Fibroblast of lung (primary cell): ENCODE measurements around the gene AHCYL2. TPM values are rescaled to one million over a fixed set of nuclear protein-coding genes. Genes with fewer than 3 reads are reported as not detected.

Source experiments
- DNase-seq, 2 donors: peaks; one replicate each; pipeline versions ENCODE4 v3.0.0 to v3.0.0-alpha.2; 2010; ENCODE audit warnings: low read depth in 2 of 2
- H2AFZ ChIP-seq: 2 replicates; pipeline ENCODE4 v1.5.1; 2012; ENCODE audit warnings: low read length, control low read depth, inconsistent platforms
- H3K27ac ChIP-seq: 2 replicates; pipeline ENCODE4 v1.5.1; 2011; ENCODE audit warnings: low read length, control low read depth; ENCODE audit not compliant: insufficient read depth
- H3K27me3 ChIP-seq: 2 replicates; pipeline ENCODE4 v1.5.1; 2011; ENCODE audit warnings: mild to moderate bottlenecking, low read length; ENCODE audit not compliant: control insufficient read depth, insufficient read depth
- H3K36me3 ChIP-seq: 2 replicates; pipeline ENCODE4 v1.5.1; 2011; ENCODE audit warnings: low read length; ENCODE audit not compliant: control insufficient read depth, insufficient read depth
- H3K4me1 ChIP-seq: 2 replicates; pipeline ENCODE4 v1.5.1; 2011; ENCODE audit warnings: low read length; ENCODE audit not compliant: control insufficient read depth, insufficient read depth; ENCODE audit errors: extremely low read depth
- H3K4me2 ChIP-seq: 2 replicates; pipeline ENCODE4 v1.5.1; 2011; ENCODE audit warnings: low read length, control low read depth; ENCODE audit not compliant: insufficient read depth; ENCODE audit errors: extremely low read depth
- H3K4me3 ChIP-seq, 4 experiments: fragments of 200-600 bp in 1 of 4; sonication (generic) in 1 of 4; replicated peaks in 1 of 4; 2 replicates each; pipeline ENCODE4 v1.5.1; 2011 to 2016; ENCODE audit warnings: low read length in 4 of 4, low read depth in 3 of 4, mild to moderate bottlenecking in 3 of 4, control low read depth in 2 of 4, inconsistent platforms in 1 of 4, mixed read lengths in 1 of 4; ENCODE audit not compliant: insufficient read depth in 1 of 4; ENCODE audit errors: control extremely low read depth in 1 of 4
- H3K79me2 ChIP-seq: 2 replicates; pipeline ENCODE4 v1.5.1; 2012; ENCODE audit warnings: mild to moderate bottlenecking, low read length, inconsistent platforms; ENCODE audit not compliant: control insufficient read depth, insufficient read depth
- H3K9ac ChIP-seq: 2 replicates; pipeline ENCODE4 v1.5.1; 2011; ENCODE audit warnings: mild to moderate bottlenecking, low read length, control low read depth; ENCODE audit not compliant: insufficient read depth
- H3K9me3 ChIP-seq: 2 replicates; pipeline ENCODE4 v1.5.1; 2012; ENCODE audit warnings: low read depth, low read length; ENCODE audit not compliant: control insufficient read depth, insufficient read depth
- H4K20me1 ChIP-seq: 2 replicates; pipeline ENCODE4 v1.5.1; 2011; ENCODE audit warnings: low read length; ENCODE audit not compliant: control insufficient read depth, insufficient read depth; ENCODE audit errors: extremely low read depth
- EZH2 ChIP-seq: IDR thresholded peaks from 2 replicates; pipeline ENCODE4 v1.5.1; 2012; ENCODE audit warnings: low read length, control low read depth, mild to moderate bottlenecking; ENCODE audit errors: missing control alignments
- polyA minus RNA-seq: library from RNA; depleted of rRNA, polyadenylated mRNA; stranded (reverse); fragments of >200 nt; gene quantifications from 2 replicates; pipeline ENCODE4 v1.2.3, GENCODE V29; 2011; ENCODE audit warnings: low replicate concordance
- polyA plus RNA-seq, 2 donors: library from polyadenylated mRNA; depleted of rRNA in 1 of 2; stranded (reverse) in 1 of 2; unstranded in 1 of 2; fragments of >200 nt; gene quantifications; 2 replicates each; pipeline ENCODE4 v1.2.1, GENCODE V29; 2011 to 2012; ENCODE audit warnings: missing spikeins in 1 of 2
- total RNA-seq: library from RNA; depleted of rRNA; stranded (reverse); fragments of >200 nt; gene quantifications from 2 replicates; pipeline ENCODE4 v1.2.1, GENCODE V29; 2014
- TF ChIP-seq, protein P1 (sequence below), 2 donors: IDR thresholded peaks in 1 of 2; conservative IDR thresholded peaks in 1 of 2; 1 replicate in 1 of 2; 2 replicates in 1 of 2; pipeline ENCODE4 v1.5.1; 2011 to 2012; ENCODE audit warnings: low read length in 2 of 2, control low read depth in 1 of 2, inconsistent platforms in 1 of 2, low read depth in 1 of 2, mild to moderate bottlenecking in 1 of 2

Gene AHCYL2
- total RNA-seq (7.4 and 11.9 TPM in 2 replicates), polyA plus RNA-seq (8.7 and 10.4 TPM in 2 replicates), polyA minus RNA-seq (1.1 and 7.2 TPM in 2 replicates)
- 5.0 and 5.2 TPM in 2 replicates for polyA plus RNA-seq (2012)

DNA sequence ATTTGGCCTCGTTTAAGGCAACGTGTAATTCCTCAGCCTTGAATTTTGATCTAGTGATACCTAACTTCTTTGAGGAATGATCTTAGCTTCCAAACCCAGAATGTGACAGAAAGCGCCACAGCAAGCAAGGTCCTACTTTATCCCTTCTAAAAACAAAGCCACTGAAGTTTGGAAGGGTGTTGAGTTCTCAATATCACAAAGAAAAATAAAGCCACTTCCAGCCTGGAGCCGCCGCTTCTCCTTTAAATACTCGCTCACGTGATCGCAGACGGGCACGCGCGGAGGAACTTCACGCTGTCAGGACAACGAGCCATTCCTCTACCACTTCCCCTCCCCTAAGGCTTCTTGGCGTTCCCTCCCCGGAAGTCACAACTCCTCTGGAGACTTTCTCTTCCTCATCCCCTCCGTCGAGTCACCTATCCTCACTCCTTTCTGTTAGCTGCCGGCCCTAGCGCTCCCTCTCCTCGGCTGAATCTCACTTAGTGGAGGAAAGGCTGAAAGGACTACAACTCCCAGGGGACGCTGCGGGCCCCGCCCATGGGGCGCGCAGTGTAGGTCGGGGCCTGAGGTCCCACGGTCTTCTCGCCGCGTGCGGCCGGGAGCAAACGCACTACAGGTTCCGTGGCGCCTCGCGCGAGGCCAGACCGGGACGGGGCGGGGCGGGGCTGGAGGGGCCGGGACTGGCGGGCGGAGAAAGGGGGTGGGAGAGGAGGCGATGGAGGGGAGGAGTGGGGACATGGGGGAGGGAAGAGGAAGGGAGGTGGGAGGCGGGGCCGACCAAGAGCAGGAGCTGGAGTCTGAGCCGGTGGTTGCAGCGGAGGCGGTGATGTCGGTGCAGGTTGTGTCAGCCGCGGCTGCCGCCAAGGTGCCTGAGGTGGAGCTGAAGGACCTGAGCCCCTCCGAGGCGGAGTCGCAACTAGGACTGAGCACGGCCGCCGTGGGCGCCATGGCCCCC, at the start of gene AHCYL2:
TSS of gene AHCYL2 (plus strand) at position 780 of the 955 bp plus-strand sequence.
- no peaks in the 10 kb centered on the region for H3K27me3 ChIP-seq
- peak; percentile 97 for DNase-seq
- H3K9ac ChIP-seq: peak within 1 kb of the TSS; percentile 81
- H3K27ac ChIP-seq: peak within 1 kb of the TSS; percentile 93
- H2AFZ ChIP-seq: peak within 1 kb of the TSS; percentile 70
- no peaks in the 10 kb centered on the region for H3K79me2 ChIP-seq
- TF ChIP-seq EZH2: no peak
- TF ChIP-seq, protein P1, sequence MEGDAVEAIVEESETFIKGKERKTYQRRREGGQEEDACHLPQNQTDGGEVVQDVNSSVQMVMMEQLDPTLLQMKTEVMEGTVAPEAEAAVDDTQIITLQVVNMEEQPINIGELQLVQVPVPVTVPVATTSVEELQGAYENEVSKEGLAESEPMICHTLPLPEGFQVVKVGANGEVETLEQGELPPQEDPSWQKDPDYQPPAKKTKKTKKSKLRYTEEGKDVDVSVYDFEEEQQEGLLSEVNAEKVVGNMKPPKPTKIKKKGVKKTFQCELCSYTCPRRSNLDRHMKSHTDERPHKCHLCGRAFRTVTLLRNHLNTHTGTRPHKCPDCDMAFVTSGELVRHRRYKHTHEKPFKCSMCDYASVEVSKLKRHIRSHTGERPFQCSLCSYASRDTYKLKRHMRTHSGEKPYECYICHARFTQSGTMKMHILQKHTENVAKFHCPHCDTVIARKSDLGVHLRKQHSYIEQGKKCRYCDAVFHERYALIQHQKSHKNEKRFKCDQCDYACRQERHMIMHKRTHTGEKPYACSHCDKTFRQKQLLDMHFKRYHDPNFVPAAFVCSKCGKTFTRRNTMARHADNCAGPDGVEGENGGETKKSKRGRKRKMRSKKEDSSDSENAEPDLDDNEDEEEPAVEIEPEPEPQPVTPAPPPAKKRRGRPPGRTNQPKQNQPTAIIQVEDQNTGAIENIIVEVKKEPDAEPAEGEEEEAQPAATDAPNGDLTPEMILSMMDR (conservative IDR thresholded peaks at IDR 0.05 in 1 of 2, IDR thresholded peaks at IDR 0.05 in 1 of 2; ENCODE audit: low read depth in 1 of 2, low read length in 2 of 2): no peak
- peak within 1 kb of the TSS; percentile 78 to 88 (median 85) for H3K4me3 ChIP-seq
- no peaks in the 10 kb centered on the region for H3K9me3 ChIP-seq
- H4K20me1 ChIP-seq: no peaks in the 10 kb centered on the region
- H3K4me1 ChIP-seq: peaks cover 4% of the 10 kb centered on the region
- H3K4me2 ChIP-seq: peak within 1 kb of the TSS; percentile 92
- no peaks in the 10 kb centered on the region for H3K36me3 ChIP-seq

DNA sequence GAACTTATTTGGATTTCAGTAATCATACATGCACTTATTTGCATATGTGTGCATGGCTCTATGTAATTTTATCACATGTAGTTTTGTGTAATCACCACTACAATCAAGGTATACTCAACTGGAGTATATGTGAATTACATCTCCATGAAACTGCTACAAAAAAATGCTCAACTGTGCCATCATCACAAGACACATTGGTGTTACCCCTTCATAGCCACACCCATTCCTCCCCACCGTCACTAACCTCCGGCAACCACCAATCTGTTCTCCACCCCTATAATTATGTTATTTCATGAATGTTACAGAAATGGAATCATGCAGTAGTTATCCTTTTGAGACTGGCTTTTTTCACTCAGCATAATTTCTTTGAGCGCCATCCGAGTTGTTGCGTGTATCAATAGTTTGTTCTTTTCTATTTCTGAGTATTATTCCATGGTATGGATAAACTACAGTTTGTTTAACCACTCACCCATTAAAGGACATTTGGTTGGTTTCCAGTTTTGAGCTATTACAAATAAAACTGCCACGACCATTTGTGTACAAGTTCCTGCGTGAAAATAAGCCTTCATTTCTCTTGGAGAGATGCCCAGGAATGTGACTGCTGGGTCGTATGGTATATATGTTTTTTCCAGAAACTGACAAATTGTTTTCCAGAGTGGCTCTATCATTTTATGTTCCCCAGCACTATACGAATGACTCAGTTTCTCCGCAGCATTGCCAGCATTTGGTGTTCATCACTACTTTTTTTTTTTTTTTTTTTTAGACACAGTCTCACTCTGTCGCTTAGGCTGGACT, 47.7 kb upstream of the AHCYL2 start:
- Histone ChIP-seq H3K4me1 (no peaks in the 10 kb centered on the region), H3K27me3 (peaks cover 11% of the 10 kb centered on the region), H2AFZ (no peak overlapping the region), H3K27ac (no peak overlapping the region), H4K20me1 (no peaks in the 10 kb centered on the region), H3K9me3 (no peaks in the 10 kb centered on the region), H3K4me3 (no peak overlapping the region), H3K4me2 (no peak overlapping the region), H3K9ac (no peak overlapping the region), H3K79me2 (no peaks in the 10 kb centered on the region), H3K36me3 (no peaks in the 10 kb centered on the region)
- peak in 1 of 2 donors; percentile 18 for DNase-seq
- TF ChIP-seq EZH2: no peak
- TF ChIP-seq, protein P1 (conservative IDR thresholded peaks at IDR 0.05 in 1 of 2, IDR thresholded peaks at IDR 0.05 in 1 of 2; ENCODE audit: low read depth in 1 of 2, low read length in 2 of 2): no peak
